Measurements from ENCODE around the gene SERPINB8.

The SERPINB8 gene

DNA sequence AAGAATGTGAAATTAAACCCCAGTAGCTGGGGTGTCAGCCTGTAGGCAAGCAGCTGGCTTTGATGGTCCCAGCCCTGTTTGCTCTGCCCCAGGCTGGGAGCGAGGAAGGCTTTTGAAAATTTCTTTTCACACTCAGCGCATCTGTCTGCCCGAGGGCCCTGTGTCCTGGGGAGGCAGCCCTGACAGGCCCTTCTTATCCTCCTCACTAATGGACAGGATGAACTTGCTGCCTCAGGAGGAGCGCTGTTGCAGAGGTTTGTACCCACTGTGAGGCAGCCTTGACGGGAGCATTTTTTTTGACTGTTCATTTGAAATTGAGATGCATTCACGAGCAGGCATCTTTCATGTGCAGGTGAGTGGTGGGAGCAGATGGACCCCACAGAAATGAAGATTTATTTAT, 62.4 kb downstream of the SERPINB8 start:
- DNase-seq (ENCODE audit: insufficient read length, low spot score) (no peak), FAIRE-seq (no peak)
- TF ChIP-seq POLR2A (IDR thresholded peaks at IDR 0.05; ENCODE audit: low read depth, low read length) (no peak), POLR2AphosphoS5 (IDR thresholded peaks at IDR 0.05; ENCODE audit: low read depth, low read length) (no peak), PAX5 (IDR thresholded peaks at IDR 0.05; ENCODE audit: insufficient read depth, low read length, severe bottlenecking) (no peak), SPI1 (IDR thresholded peaks at IDR 0.05; ENCODE audit: low read depth, low read length) (no peak), TAF1 (IDR thresholded peaks at IDR 0.05; ENCODE audit: low read depth, low read length) (no peak), POU2F2 (IDR thresholded peaks at IDR 0.05; ENCODE audit: low read depth, low read length) (no peak)

DNA sequence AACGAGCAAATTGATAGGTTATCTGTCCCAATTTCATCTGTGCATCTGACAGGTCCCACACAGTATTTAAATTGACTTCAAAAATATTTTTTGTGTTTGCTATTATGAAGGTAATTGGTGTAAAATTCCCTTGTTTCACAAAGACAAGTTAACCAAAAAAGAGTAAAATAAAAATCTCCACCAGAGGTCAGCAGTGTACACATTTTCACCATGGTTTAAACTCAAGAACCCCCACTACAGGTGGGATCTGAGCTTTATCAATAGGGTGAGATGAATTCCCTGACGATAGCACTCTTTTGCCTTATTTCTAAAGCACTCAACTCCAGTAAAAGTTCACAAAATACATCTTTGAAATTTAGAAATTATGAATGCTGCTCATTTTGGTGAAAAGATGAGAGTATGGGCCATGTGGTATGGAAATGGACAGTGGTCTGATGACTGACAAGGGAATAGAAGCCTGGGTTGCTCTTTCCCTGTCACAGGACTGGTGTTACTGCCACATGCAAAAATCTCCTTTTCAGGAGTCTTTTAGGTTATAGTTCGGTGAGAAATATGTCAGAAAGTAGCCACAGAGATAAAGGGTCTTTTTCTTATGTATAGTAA, 68.0 kb downstream of the SERPINB8 start:
- DNase-seq (ENCODE audit: insufficient read length, low spot score), result no peak
- TF ChIP-seq SPI1 (IDR thresholded peaks at IDR 0.05; ENCODE audit: low read depth, low read length) (no peak), TAF1 (IDR thresholded peaks at IDR 0.05; ENCODE audit: low read depth, low read length) (no peak), POLR2A (IDR thresholded peaks at IDR 0.05; ENCODE audit: low read depth, low read length) (no peak), PAX5 (IDR thresholded peaks at IDR 0.05; ENCODE audit: insufficient read depth, low read length, severe bottlenecking) (no peak), POLR2AphosphoS5 (IDR thresholded peaks at IDR 0.05; ENCODE audit: low read depth, low read length) (no peak), POU2F2 (IDR thresholded peaks at IDR 0.05; ENCODE audit: low read depth, low read length) (no peak)
- FAIRE-seq, result no peak

Measured in GM12891 (cell line).